ENCODE results near the gene HPX.

HPX gene

GRCh38 chr11:6390718-6391469 is 49.9 kb downstream of the HPX start:
- H3K27me3 ChIP-seq (ENCODE audit: insufficient read depth, low read depth), result no peaks in the 10 kb centered on the region
- peak overlapping the region; percentile 92; the same call in 1 of the 2 replicates for H3K4me2 ChIP-seq
- no peaks in the 10 kb centered on the region for H3K79me2 ChIP-seq (ENCODE audit: insufficient read depth, low read depth)
- H2AFZ ChIP-seq (ENCODE audit: low read depth), result peak overlapping the region; percentile 98
- no peak for TF ChIP-seq CTCF (conservative IDR thresholded peaks at IDR 0.05; ENCODE audit: low read depth, low read length)
- no peaks in the 10 kb centered on the region for H4K20me1 ChIP-seq (ENCODE audit: insufficient read depth)
- peak overlapping the region; percentile 59; the same call in 1 of the 2 replicates for H3K9ac ChIP-seq
- no peak overlapping the region for H3K27ac ChIP-seq
- no peaks in the 10 kb centered on the region for H3K36me3 ChIP-seq (ENCODE audit: insufficient read depth)
- H3K4me3 ChIP-seq (IDR thresholded peaks at IDR 0.05; ENCODE audit: insufficient read depth, low read depth, low read length), result no peak overlapping the region
- H3K4me1 ChIP-seq (ENCODE audit: low read depth, poor library complexity, severe bottlenecking), result no peaks in the 10 kb centered on the region

- Histone ChIP-seq H2AFZ (ENCODE audit: low read depth) (peak within 1 kb of the TSS; percentile 98), H3K9ac (peak within 1 kb of the TSS; percentile 59; the same call in 1 of the 2 replicates), H3K27ac (peak within 1 kb of the TSS; percentile 56; the same call in 1 of the 2 replicates), H3K36me3 (ENCODE audit: insufficient read depth) (no peaks in the 10 kb centered on the region), H3K79me2 (ENCODE audit: insufficient read depth, low read depth) (no peaks in the 10 kb centered on the region), H3K4me1 (ENCODE audit: low read depth, poor library complexity, severe bottlenecking) (no peaks in the 10 kb centered on the region), H3K4me2 (peak within 1 kb of the TSS; percentile 92), H3K4me3 (IDR thresholded peaks at IDR 0.05; ENCODE audit: insufficient read depth, low read depth, low read length) (no peak within 1 kb of the TSS), H3K27me3 (ENCODE audit: insufficient read depth, low read depth) (no peaks in the 10 kb centered on the region), H4K20me1 (ENCODE audit: insufficient read depth) (no peaks in the 10 kb centered on the region)
- TF ChIP-seq CTCF (conservative IDR thresholded peaks at IDR 0.05; ENCODE audit: low read depth, low read length), result no peak
Measured at GRCh38 chr11:6389905-6390717, 50.7 kb downstream of the HPX start, which contains the start of gene SMPD1. TSS of gene SMPD1 (plus strand) at chr11:6390474. CDS start at chr11:6390599, 125 bp downstream.

- no peak for TF ChIP-seq CTCF (conservative IDR thresholded peaks at IDR 0.05; ENCODE audit: low read depth, low read length)
- H3K36me3 ChIP-seq (ENCODE audit: insufficient read depth), result no peaks in the 10 kb centered on the region
- H3K4me3 ChIP-seq (IDR thresholded peaks at IDR 0.05; ENCODE audit: insufficient read depth, low read depth, low read length), result no peak overlapping the region
- H4K20me1 ChIP-seq (ENCODE audit: insufficient read depth), result no peaks in the 10 kb centered on the region
- no peak overlapping the region for H3K27ac ChIP-seq
- no peak overlapping the region for H3K4me2 ChIP-seq
- no peak overlapping the region for H2AFZ ChIP-seq (ENCODE audit: low read depth)
- no peak overlapping the region for H3K9ac ChIP-seq
- no peaks in the 10 kb centered on the region for H3K4me1 ChIP-seq (ENCODE audit: low read depth, poor library complexity, severe bottlenecking)
- H3K79me2 ChIP-seq (ENCODE audit: insufficient read depth, low read depth), result no peaks in the 10 kb centered on the region
- no peaks in the 10 kb centered on the region for H3K27me3 ChIP-seq (ENCODE audit: insufficient read depth, low read depth)
Measured at GRCh38 chr11:6388748-6389147, 52.0 kb downstream of the HPX start.

GRCh38 chr11:6387811-6388599 is 52.8 kb downstream of the HPX start:
- no peaks in the 10 kb centered on the region for H3K27me3 ChIP-seq (ENCODE audit: insufficient read depth, low read depth)
- H4K20me1 ChIP-seq (ENCODE audit: insufficient read depth), result no peaks in the 10 kb centered on the region
- H3K79me2 ChIP-seq (ENCODE audit: insufficient read depth, low read depth), result no peaks in the 10 kb centered on the region
- no peak overlapping the region for H2AFZ ChIP-seq (ENCODE audit: low read depth)
- no peak overlapping the region for H3K4me3 ChIP-seq (IDR thresholded peaks at IDR 0.05; ENCODE audit: insufficient read depth, low read depth, low read length)
- no peak for TF ChIP-seq CTCF (conservative IDR thresholded peaks at IDR 0.05; ENCODE audit: low read depth, low read length)
- no peak overlapping the region for H3K27ac ChIP-seq
- no peak overlapping the region for H3K9ac ChIP-seq
- H3K4me1 ChIP-seq (ENCODE audit: low read depth, poor library complexity, severe bottlenecking), result no peaks in the 10 kb centered on the region
- no peak overlapping the region for H3K4me2 ChIP-seq
- H3K36me3 ChIP-seq (ENCODE audit: insufficient read depth), result no peaks in the 10 kb centered on the region
